Measurements from ENCODE around the gene CFAP210. TPM values are rescaled to one million over a fixed set of nuclear protein-coding genes. Genes with fewer than 3 reads are reported as not detected.

Gene CFAP210
- total RNA-seq, 4 donors from 2014 or later = 0.24 to 0.46 TPM; not detected in 2

DNA sequence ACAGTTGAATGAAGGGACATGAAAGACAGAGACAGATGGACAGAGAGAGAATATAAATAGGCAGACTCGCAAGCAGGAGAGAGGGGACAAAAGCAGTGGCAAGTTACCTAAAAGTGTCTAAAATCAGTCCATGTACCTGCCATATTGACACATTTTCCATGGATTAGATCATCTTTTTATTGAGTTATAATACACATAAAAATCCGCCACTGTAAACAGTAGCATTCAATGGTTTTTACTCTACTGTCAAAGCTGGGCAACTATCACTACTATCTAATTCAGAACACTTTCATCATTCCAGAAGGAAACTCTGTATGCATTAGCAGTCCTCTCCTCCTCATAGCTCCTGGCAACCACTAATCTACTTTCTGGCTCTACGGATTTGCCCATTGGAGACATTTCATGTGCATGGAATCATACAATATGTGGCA, 10.1 kb downstream of the CFAP210 start:
- ATAC-seq (ENCODE audit: low FRiP score) (no peak), DNase-seq (ENCODE audit: low spot score) (no peak)
- TF ChIP-seq, protein P1, sequence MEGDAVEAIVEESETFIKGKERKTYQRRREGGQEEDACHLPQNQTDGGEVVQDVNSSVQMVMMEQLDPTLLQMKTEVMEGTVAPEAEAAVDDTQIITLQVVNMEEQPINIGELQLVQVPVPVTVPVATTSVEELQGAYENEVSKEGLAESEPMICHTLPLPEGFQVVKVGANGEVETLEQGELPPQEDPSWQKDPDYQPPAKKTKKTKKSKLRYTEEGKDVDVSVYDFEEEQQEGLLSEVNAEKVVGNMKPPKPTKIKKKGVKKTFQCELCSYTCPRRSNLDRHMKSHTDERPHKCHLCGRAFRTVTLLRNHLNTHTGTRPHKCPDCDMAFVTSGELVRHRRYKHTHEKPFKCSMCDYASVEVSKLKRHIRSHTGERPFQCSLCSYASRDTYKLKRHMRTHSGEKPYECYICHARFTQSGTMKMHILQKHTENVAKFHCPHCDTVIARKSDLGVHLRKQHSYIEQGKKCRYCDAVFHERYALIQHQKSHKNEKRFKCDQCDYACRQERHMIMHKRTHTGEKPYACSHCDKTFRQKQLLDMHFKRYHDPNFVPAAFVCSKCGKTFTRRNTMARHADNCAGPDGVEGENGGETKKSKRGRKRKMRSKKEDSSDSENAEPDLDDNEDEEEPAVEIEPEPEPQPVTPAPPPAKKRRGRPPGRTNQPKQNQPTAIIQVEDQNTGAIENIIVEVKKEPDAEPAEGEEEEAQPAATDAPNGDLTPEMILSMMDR (IDR thresholded peaks at IDR 0.05) = no peak

- TF ChIP-seq, protein P1 (IDR thresholded peaks at IDR 0.05) = no peak
- ATAC-seq (ENCODE audit: low FRiP score) = no peak
- no peak for DNase-seq (ENCODE audit: low spot score)
Observed at GRCh38 chr2:169683425-169684134, 10.6 kb downstream of the CFAP210 start.

- ATAC-seq (ENCODE audit: low FRiP score) = no peak
- no peak for DNase-seq (ENCODE audit: low spot score)
- TF ChIP-seq, protein P1 (IDR thresholded peaks at IDR 0.05) = no peak
Observed at GRCh38 chr2:169683054-169683424, 11.2 kb downstream of the CFAP210 start.

- ATAC-seq (ENCODE audit: low FRiP score) (no peak), DNase-seq (ENCODE audit: low spot score) (no peak)
- TF ChIP-seq, protein P1 (IDR thresholded peaks at IDR 0.05) = no peak
Observed at GRCh38 chr2:169676850-169677249, 17.4 kb downstream of the CFAP210 start.

- no peak for ATAC-seq (ENCODE audit: low FRiP score)
- DNase-seq (ENCODE audit: low spot score) = no peak
Observed at GRCh38 chr2:169676357-169676756, 17.8 kb downstream of the CFAP210 start.

DNA sequence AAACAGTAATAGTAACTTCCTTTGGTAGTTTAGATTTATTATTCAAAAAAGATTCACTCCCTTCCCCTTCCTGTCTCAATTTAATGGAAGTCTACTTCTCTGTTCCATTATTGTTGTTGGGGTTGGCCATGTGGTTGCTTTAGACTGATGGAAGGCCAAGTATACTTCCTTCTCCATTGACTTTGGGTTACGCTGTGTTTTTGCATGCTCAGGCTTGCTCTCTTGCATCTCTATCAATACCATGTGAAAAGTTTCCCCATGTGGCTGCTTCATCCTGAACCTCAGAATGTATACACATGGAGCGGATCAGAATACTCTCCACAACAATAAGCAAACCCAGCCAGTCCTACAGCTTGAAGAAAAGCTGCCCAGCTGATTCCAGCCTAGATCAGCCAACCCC, 20.3 kb downstream of the CFAP210 start:
- ATAC-seq (ENCODE audit: low FRiP score) (no peak), DNase-seq (ENCODE audit: low spot score) (no peak)
- TF ChIP-seq, protein P1 (IDR thresholded peaks at IDR 0.05) = no peak

More at GRCh38 chr2:169676357-169676756, 17.8 kb downstream of the CFAP210 start:
- TF ChIP-seq, protein P1 (IDR thresholded peaks at IDR 0.05) = no peak

DNA sequence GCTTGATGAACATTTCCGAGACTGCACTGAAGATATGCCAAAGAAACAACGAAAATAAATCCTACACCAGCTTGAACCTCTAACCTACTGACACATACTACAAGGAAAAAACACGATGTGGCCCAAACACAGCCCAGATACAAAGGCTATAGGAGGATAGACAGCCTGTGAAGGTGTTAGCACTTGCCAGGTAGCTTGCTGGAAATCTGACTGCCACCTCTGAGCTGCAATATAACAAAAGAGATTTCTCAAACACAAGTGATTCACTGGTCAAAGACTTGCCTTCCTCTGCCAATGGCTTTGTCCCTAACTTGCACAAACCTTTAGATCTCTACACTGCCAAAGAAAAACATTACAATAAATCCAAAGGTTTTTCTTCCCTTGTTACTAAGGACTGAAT, 21.1 kb downstream of the CFAP210 start:
- DNase-seq (ENCODE audit: low spot score) (no peak), ATAC-seq (ENCODE audit: low FRiP score) (no peak)
- TF ChIP-seq, protein P1 (IDR thresholded peaks at IDR 0.05) = no peak

Data from omental fat pad (tissue), 4 donors.